Peyer's patch (tissue), 4 donors: Measurements from ENCODE around the gene ASPN.

Experiments
- CTCF ChIP-seq, 6 experiments: fragments of 450-650 bp in 4 of 6; fragments of 200-600 bp in 2 of 6; sonication (generic) in 1 of 6; IDR thresholded peaks; one replicate each; pipeline ENCODE4 v1.5.1; 2017 to 2019; ENCODE audit warnings: antibody characterized with exemption in 6 of 6, mild to moderate bottlenecking in 3 of 6, moderate library complexity in 1 of 6
- POLR2A ChIP-seq, 2 donors: fragments of 450-650 bp; IDR thresholded peaks; one replicate each; pipeline ENCODE4 v1.5.1; 2017; ENCODE audit warnings: antibody characterized with exemption in 2 of 2, mild to moderate bottlenecking in 2 of 2, moderate library complexity in 2 of 2

- TF ChIP-seq CTCF (IDR thresholded peaks at IDR 0.05) = no peak
- TF ChIP-seq POLR2A (IDR thresholded peaks at IDR 0.05) = no peak
Measured at GRCh38 chr9:92504881-92505280, 22.6 kb upstream of the ASPN start.
